ENCODE measurements around the gene TFEB. TPM values are rescaled to one million over a fixed set of nuclear protein-coding genes. Genes with fewer than 3 reads are reported as not detected.

The TFEB gene
- total RNA-seq, 1 donor from 2014 or later: 37.8 TPM

DNA sequence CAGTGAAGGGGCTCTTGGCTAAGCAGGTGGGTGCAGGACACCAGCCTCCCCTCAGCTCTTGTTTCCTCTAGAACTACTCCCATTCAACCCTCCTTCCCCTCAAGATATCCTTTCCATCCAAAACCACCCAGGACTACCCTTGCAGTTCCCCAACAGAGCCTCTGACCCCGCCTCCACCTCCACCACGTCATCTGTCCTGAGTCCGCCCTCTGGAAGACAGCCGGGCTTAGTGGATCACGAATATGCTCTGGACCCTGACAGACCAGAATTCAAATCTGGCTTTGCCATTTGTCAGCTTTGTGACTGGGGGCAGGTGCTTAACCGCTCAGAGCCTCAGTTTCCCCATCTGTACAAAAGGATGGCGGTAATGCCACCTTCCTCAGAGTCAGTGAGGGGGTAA is 31.4 kb downstream of the TFEB start:
- Histone ChIP-seq H3K4me1 (peaks cover 36% of the 10 kb centered on the region), H3K27me3 (no peaks in the 10 kb centered on the region), H3K9me3 (no peaks in the 10 kb centered on the region), H3K27ac (no peak overlapping the region), H3K4me3 (no peak overlapping the region), H3K36me3 (no peaks in the 10 kb centered on the region)
- no peak for DNase-seq (ENCODE audit: extremely low spot score in 2 of 2)
- TF ChIP-seq POLR2AphosphoS5 (IDR thresholded peaks at IDR 0.05; ENCODE audit: insufficient read depth in 1 of 2, low read depth in 1 of 2) (no peak), POLR2A (IDR thresholded peaks at IDR 0.05) (no peak)
- TF ChIP-seq, protein P1, sequence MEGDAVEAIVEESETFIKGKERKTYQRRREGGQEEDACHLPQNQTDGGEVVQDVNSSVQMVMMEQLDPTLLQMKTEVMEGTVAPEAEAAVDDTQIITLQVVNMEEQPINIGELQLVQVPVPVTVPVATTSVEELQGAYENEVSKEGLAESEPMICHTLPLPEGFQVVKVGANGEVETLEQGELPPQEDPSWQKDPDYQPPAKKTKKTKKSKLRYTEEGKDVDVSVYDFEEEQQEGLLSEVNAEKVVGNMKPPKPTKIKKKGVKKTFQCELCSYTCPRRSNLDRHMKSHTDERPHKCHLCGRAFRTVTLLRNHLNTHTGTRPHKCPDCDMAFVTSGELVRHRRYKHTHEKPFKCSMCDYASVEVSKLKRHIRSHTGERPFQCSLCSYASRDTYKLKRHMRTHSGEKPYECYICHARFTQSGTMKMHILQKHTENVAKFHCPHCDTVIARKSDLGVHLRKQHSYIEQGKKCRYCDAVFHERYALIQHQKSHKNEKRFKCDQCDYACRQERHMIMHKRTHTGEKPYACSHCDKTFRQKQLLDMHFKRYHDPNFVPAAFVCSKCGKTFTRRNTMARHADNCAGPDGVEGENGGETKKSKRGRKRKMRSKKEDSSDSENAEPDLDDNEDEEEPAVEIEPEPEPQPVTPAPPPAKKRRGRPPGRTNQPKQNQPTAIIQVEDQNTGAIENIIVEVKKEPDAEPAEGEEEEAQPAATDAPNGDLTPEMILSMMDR (IDR thresholded peaks at IDR 0.05): no peak
- intact Hi-C loops (cut with DNase I): no loop called here

DNA sequence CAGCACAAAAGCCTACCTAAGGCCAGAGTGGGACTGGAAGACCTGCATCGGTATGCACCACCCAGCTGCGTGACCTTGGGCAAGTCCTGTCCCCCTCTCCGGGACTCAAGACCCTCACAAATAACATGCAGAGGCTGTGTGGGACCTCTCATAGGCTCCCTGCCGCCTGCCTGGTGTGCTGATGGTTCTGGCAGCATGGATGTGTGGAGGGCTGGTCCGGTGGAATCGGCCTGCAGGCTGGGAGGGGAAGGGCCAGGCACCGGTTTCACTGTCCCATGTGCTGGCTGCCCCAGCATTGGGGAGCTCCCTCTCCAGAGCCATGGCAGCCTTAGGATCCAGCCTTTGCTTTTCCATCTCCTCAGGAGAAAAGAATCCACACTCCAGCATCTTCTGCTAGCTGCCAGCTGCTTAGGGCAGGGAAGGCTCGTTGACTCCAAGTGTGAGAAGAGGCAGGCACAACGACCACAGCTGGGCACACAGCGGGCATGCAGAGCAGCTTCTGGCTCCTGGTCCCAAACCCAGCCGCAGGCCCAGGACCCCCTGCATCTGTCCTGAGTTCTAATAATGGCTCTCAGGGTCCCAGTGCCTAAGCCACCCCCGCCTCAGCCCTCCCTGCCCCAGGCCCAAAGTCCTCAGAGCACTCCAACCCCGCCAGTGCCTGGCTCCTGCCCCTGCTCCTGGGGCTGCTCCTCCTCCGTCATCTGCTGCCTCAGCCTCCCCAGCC is 32.5 kb downstream of the TFEB start:
- TF ChIP-seq POLR2A (IDR thresholded peaks at IDR 0.05) (no peak), POLR2AphosphoS5 (IDR thresholded peaks at IDR 0.05; ENCODE audit: insufficient read depth in 1 of 2, low read depth in 1 of 2) (no peak)
- TF ChIP-seq, protein P1 (IDR thresholded peaks at IDR 0.05): no peak
- Histone ChIP-seq H3K4me1 (peaks cover 30% of the 10 kb centered on the region), H3K36me3 (no peaks in the 10 kb centered on the region), H3K9me3 (no peaks in the 10 kb centered on the region), H3K27ac (no peak overlapping the region), H3K4me3 (no peak overlapping the region), H3K27me3 (no peaks in the 10 kb centered on the region)
- intact Hi-C loops (cut with DNase I): no loop called here
- no peak for DNase-seq (ENCODE audit: extremely low spot score in 2 of 2)

DNA sequence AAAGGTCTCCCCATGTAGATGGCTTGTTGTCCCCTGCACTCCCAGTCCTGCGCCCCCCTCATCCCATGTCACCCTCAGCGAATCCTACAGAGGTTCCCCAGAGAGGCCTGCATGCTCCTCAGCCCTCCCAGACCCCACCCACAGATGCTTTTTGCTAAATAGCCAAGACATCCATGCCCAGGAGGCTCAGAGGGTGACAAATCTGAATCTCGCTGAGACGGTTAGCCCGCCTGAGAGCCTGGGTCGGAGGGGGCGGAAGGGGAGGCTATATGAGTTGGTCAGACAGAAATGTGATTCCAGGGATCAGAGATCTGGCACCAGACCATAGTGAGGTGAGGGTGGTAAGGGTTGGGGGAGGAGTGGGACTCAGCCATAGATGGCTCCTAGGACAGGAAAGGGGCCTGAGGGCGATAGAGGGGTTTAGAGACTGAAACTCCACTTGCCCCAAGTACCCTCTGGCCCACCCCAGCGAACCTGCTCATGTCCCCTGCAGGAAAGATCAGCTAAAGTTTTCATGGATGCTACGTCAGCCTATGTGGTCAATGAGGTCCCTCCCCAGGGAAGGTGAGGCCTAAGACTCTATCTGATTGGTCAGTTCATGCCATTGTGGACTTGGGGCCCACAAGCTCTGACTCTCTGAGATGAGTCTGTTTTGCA is 33.2 kb downstream of the TFEB start:
- H3K27me3 ChIP-seq: no peaks in the 10 kb centered on the region
- no peak overlapping the region for H3K27ac ChIP-seq
- no peaks in the 10 kb centered on the region for H3K9me3 ChIP-seq
- no peaks in the 10 kb centered on the region for H3K36me3 ChIP-seq
- TF ChIP-seq, protein P1 (IDR thresholded peaks at IDR 0.05): no peak
- TF ChIP-seq POLR2AphosphoS5 (IDR thresholded peaks at IDR 0.05; ENCODE audit: insufficient read depth in 1 of 2, low read depth in 1 of 2) (no peak), POLR2A (IDR thresholded peaks at IDR 0.05) (no peak)
- H3K4me3 ChIP-seq: no peak overlapping the region
- H3K4me1 ChIP-seq: peaks cover 23% of the 10 kb centered on the region
- no peak for DNase-seq (ENCODE audit: extremely low spot score in 2 of 2)
- intact Hi-C loops (cut with DNase I): no loop called here

DNA sequence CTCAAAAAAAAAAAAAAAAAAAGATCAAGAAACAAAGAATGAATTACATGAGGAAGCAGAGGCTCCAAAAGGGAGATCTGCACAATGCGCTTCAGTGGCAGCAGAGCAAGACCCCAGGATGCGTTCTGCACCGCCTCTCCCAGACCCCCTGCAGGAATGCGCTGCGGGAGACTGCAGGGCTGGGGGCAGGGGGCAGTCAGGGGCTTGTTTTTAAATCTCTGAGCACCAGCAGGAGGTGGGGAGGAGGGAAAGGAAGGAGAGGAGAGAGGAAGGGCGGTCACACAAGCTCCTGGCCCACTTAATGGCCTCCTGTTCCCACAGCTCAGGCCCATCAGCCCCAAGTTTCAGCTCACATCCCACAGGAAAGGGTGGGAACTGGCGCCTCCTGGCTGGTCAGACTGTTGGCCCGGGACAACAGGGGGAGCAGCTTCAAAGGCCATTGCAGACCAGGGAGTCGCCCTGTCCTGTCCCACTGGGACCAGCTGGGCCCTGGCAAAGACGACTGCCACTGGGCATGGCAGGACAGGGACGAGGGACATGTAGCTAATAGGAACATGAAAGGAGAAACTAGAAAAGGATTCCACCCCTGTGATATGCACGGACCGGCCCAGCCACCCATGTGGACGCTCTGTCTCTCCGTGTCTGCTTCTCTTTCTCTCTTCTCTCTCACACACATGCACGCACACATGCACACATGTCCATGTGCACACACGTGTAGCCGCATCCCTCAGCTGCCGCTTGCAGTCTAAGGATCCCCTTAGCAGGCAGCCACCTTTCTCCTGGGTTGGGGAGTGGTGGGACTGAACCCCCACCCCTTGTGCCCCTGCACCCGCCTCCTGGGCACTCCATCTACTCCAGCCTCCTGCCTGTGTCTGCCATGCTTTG is 34.7 kb downstream of the TFEB start:
- TF ChIP-seq, protein P1 (IDR thresholded peaks at IDR 0.05): no peak
- TF ChIP-seq POLR2A (IDR thresholded peaks at IDR 0.05): no peak
- no peak for TF ChIP-seq POLR2AphosphoS5 (IDR thresholded peaks at IDR 0.05; ENCODE audit: insufficient read depth in 1 of 2, low read depth in 1 of 2)
- H3K36me3 ChIP-seq: no peaks in the 10 kb centered on the region
- no peak for DNase-seq (ENCODE audit: extremely low spot score in 2 of 2)
- no peaks in the 10 kb centered on the region for H3K9me3 ChIP-seq
- H3K27ac ChIP-seq: no peak overlapping the region
- no peaks in the 10 kb centered on the region for H3K27me3 ChIP-seq
- H3K4me3 ChIP-seq: no peak overlapping the region
- H3K4me1 ChIP-seq: peaks cover 8% of the 10 kb centered on the region
- intact Hi-C loops (cut with DNase I): no loop called here
